Calu3 (cell line): Measurements from ENCODE around the gene PTPRF. TPM values are rescaled to one million over a fixed set of nuclear protein-coding genes. Genes with fewer than 3 reads are reported as not detected.

Source experiments
- BruUV-seq: library from RNA; stranded (reverse); fragments of 400-500 nt; replicated peaks from 2 replicates; lab custom pipeline; 2021; lab: Mats Ljungman, UMichigan
- CTCF ChIA-PET: fragments of 300-600 bp; sonication (Branson Sonifier 250); formaldehyde crosslinking; loops from one replicate; lab custom pipeline; 2022; ENCODE audit warnings: antibody characterized with exemption; lab: Charles Lee
- DNase-seq: peaks from one replicate; pipeline ENCODE4 v3.0.0; 2022
- H3K27ac Mint-ChIP-seq: one replicate; pipeline ENCODE4 v1.8.0; 2022; ENCODE audit warnings: mixed read lengths; ENCODE audit not compliant: unreplicated experiment
- H3K27me3 Mint-ChIP-seq: one replicate; pipeline ENCODE4 v1.8.0; 2022; ENCODE audit warnings: mixed read lengths; ENCODE audit not compliant: unreplicated experiment
- H3K36me3 Mint-ChIP-seq: one replicate; pipeline ENCODE4 v1.8.0; 2022; ENCODE audit warnings: mild to moderate bottlenecking, moderate library complexity, mixed read lengths; ENCODE audit not compliant: insufficient read depth, unreplicated experiment
- H3K4me1 Mint-ChIP-seq: one replicate; pipeline ENCODE4 v1.8.0; 2022; ENCODE audit warnings: mild to moderate bottlenecking, low read depth, mixed read lengths; ENCODE audit not compliant: unreplicated experiment
- H3K4me3 Mint-ChIP-seq: one replicate; pipeline ENCODE4 v1.8.0; 2022; ENCODE audit warnings: mild to moderate bottlenecking, low read depth, moderate library complexity, mixed read lengths; ENCODE audit not compliant: unreplicated experiment
- H3K9me3 Mint-ChIP-seq: one replicate; pipeline ENCODE4 v1.8.0; 2022; ENCODE audit warnings: low read depth, mixed read lengths; ENCODE audit not compliant: unreplicated experiment
- intact Hi-C: fragments of 100-400 bp; cut with micrococcal nuclease; formaldehyde crosslinking; loops from one replicate; pipeline ENCODE4 v1.10.0; 2022; ENCODE audit not compliant: unreplicated experiment
- total RNA-seq: library from RNA; stranded (reverse); gene quantifications from 2 replicates; pipeline ENCODE4 v1.2.3, GENCODE V29; 2022
- TF ChIP-seq, protein P1 (sequence below): fragments of 200-600 bp; IDR thresholded peaks from one replicate; pipeline ENCODE4 v1.8.0; 2022; ENCODE audit warnings: antibody characterized with exemption; ENCODE audit not compliant: unreplicated experiment

Gene PTPRF
- total RNA-seq, 1 experiment from 2014 or later, result 318 TPM

- TF ChIP-seq, protein P1, sequence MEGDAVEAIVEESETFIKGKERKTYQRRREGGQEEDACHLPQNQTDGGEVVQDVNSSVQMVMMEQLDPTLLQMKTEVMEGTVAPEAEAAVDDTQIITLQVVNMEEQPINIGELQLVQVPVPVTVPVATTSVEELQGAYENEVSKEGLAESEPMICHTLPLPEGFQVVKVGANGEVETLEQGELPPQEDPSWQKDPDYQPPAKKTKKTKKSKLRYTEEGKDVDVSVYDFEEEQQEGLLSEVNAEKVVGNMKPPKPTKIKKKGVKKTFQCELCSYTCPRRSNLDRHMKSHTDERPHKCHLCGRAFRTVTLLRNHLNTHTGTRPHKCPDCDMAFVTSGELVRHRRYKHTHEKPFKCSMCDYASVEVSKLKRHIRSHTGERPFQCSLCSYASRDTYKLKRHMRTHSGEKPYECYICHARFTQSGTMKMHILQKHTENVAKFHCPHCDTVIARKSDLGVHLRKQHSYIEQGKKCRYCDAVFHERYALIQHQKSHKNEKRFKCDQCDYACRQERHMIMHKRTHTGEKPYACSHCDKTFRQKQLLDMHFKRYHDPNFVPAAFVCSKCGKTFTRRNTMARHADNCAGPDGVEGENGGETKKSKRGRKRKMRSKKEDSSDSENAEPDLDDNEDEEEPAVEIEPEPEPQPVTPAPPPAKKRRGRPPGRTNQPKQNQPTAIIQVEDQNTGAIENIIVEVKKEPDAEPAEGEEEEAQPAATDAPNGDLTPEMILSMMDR, result no peak
- no peak for DNase-seq
- intact Hi-C loops, result no loop called here
- Mint-ChIP-seq H3K27me3 (no peaks in the 10 kb centered on the region), H3K4me3 (no peak overlapping the region), H3K27ac (no peak overlapping the region), H3K4me1 (no peaks in the 10 kb centered on the region), H3K9me3 (no peaks in the 10 kb centered on the region), H3K36me3 (peaks cover 16% of the 10 kb centered on the region)
- BruUV-seq, result no TSS peak
- CTCF ChIA-PET, result no interaction called here
These were observed 85.7 kb downstream of the PTPRF start for GRCh38 chr1:43616383-43616782.

- CTCF ChIA-PET, result interaction anchor here (0.7 kb wide), 1 partner anchor 20 kb away, joined by 3 read pairs; no protein-coding TSS in a partner anchor
- no peak for DNase-seq
- intact Hi-C loops, result no loop called here
- Mint-ChIP-seq H3K9me3 (no peaks in the 10 kb centered on the region), H3K36me3 (peaks cover 20% of the 10 kb centered on the region), H3K4me3 (no peak overlapping the region), H3K27me3 (no peaks in the 10 kb centered on the region), H3K4me1 (no peaks in the 10 kb centered on the region), H3K27ac (no peak overlapping the region)
- TF ChIP-seq, protein P1, result no peak
- BruUV-seq, result no TSS peak
These were observed 86.3 kb downstream of the PTPRF start for GRCh38 chr1:43617011-43617410.

DNA sequence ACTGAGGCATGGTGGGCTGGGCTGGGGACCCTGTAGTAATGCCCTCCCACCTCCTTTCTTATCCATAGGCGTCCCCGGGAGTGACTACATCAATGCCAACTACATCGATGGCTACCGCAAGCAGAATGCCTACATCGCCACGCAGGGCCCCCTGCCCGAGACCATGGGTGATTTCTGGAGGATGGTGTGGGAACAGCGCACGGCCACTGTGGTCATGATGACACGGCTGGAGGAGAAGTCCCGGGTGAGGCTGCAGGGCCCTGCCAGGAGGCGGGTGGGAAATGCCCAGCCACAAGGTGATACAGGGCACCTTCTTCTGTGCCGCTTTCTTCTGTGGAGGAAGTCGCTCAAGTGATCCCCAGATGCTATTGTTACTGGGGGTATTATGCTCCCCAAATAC, 87.0 kb downstream of the PTPRF start:
- CTCF ChIA-PET, result no interaction called here
- Mint-ChIP-seq H3K9me3 (no peaks in the 10 kb centered on the region), H3K27me3 (no peaks in the 10 kb centered on the region), H3K36me3 (peaks cover 26% of the 10 kb centered on the region), H3K4me1 (no peaks in the 10 kb centered on the region), H3K4me3 (no peak overlapping the region), H3K27ac (no peak overlapping the region)
- no TSS peak for BruUV-seq
- no peak for DNase-seq
- intact Hi-C loops, result no loop called here
- TF ChIP-seq, protein P1, result no peak

DNA sequence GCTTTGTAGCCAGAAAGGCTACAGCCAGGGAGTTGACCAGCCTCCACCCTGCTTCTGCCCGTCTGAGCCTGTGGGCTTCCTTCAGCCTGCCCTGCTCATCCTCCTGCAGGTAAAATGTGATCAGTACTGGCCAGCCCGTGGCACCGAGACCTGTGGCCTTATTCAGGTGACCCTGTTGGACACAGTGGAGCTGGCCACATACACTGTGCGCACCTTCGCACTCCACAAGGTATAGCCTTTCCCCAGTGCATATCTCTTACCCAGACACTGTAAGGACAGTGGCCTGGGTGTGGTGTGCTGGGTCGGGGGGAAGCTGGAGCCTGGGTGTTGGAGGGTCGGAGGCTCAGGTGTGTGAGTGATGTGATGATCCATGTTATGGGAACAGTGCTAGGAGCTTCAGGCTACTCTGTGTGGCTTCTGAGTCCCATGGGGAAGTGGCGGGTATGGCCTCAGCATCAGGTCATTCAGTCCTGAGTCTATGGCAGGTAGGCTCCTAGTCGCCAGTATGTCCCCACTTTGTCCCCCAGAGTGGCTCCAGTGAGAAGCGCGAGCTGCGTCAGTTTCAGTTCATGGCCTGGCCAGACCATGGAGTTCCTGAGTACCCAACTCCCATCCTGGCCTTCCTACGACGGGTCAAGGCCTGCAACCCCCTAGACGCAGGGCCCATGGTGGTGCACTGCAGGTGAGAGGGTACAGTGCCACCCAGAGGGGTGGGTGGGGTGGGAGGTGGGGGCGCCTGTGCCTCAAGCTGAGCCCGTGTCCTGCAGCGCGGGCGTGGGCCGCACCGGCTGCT, 88.0 kb downstream of the PTPRF start:
- TF ChIP-seq, protein P1, result no peak
- Mint-ChIP-seq H3K4me3 (no peak overlapping the region), H3K36me3 (peaks cover 36% of the 10 kb centered on the region), H3K9me3 (no peaks in the 10 kb centered on the region), H3K27ac (no peak overlapping the region), H3K27me3 (no peaks in the 10 kb centered on the region), H3K4me1 (no peaks in the 10 kb centered on the region)
- CTCF ChIA-PET, result interaction anchor here (0.9 kb wide), 1 partner anchor 31 kb away, joined by 3 read pairs; no protein-coding TSS in a partner anchor
- intact Hi-C loops, result no loop called here
- no TSS peak for BruUV-seq
- DNase-seq, result no peak
